ENCODE results near the gene ATOH1. TPM values are rescaled to one million over a fixed set of nuclear protein-coding genes. Genes with fewer than 3 reads are reported as not detected.

ATOH1 gene
- total and polyA plus RNA-seq, 9 donors = not detected

GRCh38 chr4:93876754-93877153 is 48.2 kb downstream of the ATOH1 start:
- no peaks in the 10 kb centered on the region for H3K9me3 ChIP-seq
- H3K27ac ChIP-seq = no peak overlapping the region
- no peaks in the 10 kb centered on the region for H3K27me3 ChIP-seq
- no peak overlapping the region for H3K4me3 ChIP-seq
- 18 to 41% (median 22%) methylated on average over 1 of the region's 1 CpG for WGBS, 3 donors
- no peak for DNase-seq
- intact Hi-C loops (cut with DNase I) = no loop called here
- H3K4me1 ChIP-seq (ENCODE audit: insufficient read depth) = no peaks in the 10 kb centered on the region
- H3K36me3 ChIP-seq = no peaks in the 10 kb centered on the region
- no peak for TF ChIP-seq POLR2A (IDR thresholded peaks at IDR 0.05)
- TF ChIP-seq CTCF (IDR thresholded peaks at IDR 0.05) = no peak
- no peak for TF ChIP-seq EP300 (IDR thresholded peaks at IDR 0.05)

GRCh38 chr4:93878566-93878965 is 50.0 kb downstream of the ATOH1 start:
- Histone ChIP-seq H3K27ac (no peak overlapping the region), H3K4me1 (ENCODE audit: insufficient read depth) (no peaks in the 10 kb centered on the region), H3K36me3 (no peaks in the 10 kb centered on the region), H3K4me3 (no peak overlapping the region), H3K27me3 (no peaks in the 10 kb centered on the region), H3K9me3 (no peaks in the 10 kb centered on the region)
- no peak for DNase-seq
- TF ChIP-seq EP300 (IDR thresholded peaks at IDR 0.05) = no peak
- no peak for TF ChIP-seq CTCF (IDR thresholded peaks at IDR 0.05)
- TF ChIP-seq POLR2A (IDR thresholded peaks at IDR 0.05) = no peak
- 42 to 50% (median 43%) methylated on average over 1 of the region's 1 CpG for WGBS, 3 donors
- intact Hi-C loops (cut with DNase I) = no loop called here

GRCh38 chr4:93879919-93880318 is 51.4 kb downstream of the ATOH1 start:
- Histone ChIP-seq H3K4me3 (no peak overlapping the region), H3K27ac (no peak overlapping the region), H3K4me1 (ENCODE audit: insufficient read depth) (no peaks in the 10 kb centered on the region), H3K36me3 (no peaks in the 10 kb centered on the region), H3K9me3 (no peaks in the 10 kb centered on the region), H3K27me3 (no peaks in the 10 kb centered on the region)
- no peak for DNase-seq
- intact Hi-C loops (cut with DNase I) = no loop called here
- TF ChIP-seq EP300 (IDR thresholded peaks at IDR 0.05) = no peak
- no peak for TF ChIP-seq CTCF (IDR thresholded peaks at IDR 0.05)
- no peak for TF ChIP-seq POLR2A (IDR thresholded peaks at IDR 0.05)
- 75 to 84% (median 81%) methylated on average over 4 of the region's 4 CpGs for WGBS, 3 donors

Small RNA genes lying within 50 kb of the gene (small RNA-seq; reads per million reads assigned to genes)
- not detected for gene RNA5SP164
